SK-N-SH (cell line): ENCODE measurements around the gene PDE10A.

ENCODE experiments used
- CHD2 ChIP-seq: fragments of 150-350 bp; IDR thresholded peaks from 2 replicates; pipeline ENCODE4 v1.6.1; 2018; ENCODE audit warnings: low read length; ENCODE audit not compliant: partially characterized antibody
- EP300 ChIP-seq, 2 experiments: IDR thresholded peaks; 2 replicates each; pipeline versions ENCODE4 v1.4.0 to v1.6.1; 2012; ENCODE audit warnings: borderline replicate concordance in 1 of 2, low read depth in 1 of 2, low read length in 1 of 2
- MAX ChIP-seq: IDR thresholded peaks from 2 replicates; pipeline ENCODE4 v1.4.0; 2012; ENCODE audit warnings: low read depth
- RAD21 ChIP-seq: IDR thresholded peaks from 2 replicates; pipeline ENCODE4 v1.6.1; 2012; ENCODE audit warnings: mild to moderate bottlenecking, low read length
- RFX5 ChIP-seq: IDR thresholded peaks from 2 replicates; pipeline ENCODE4 v1.6.1; 2012; ENCODE audit warnings: mild to moderate bottlenecking, improper control_type of control experiment, low read length
- SIN3A ChIP-seq: IDR thresholded peaks from 2 replicates; pipeline ENCODE4 v1.6.1; 2012; ENCODE audit warnings: low read depth, mild to moderate bottlenecking, low read length, moderate library complexity, borderline replicate concordance
- TCF12 ChIP-seq: IDR thresholded peaks from 2 replicates; pipeline ENCODE4 v1.4.0; 2012
- USF2 ChIP-seq: fragments of 150-350 bp; IDR thresholded peaks from 2 replicates; pipeline ENCODE4 v1.6.1; 2017; ENCODE audit warnings: antibody characterized with exemption, low read length, low read depth, borderline replicate concordance
- YY1 ChIP-seq: IDR thresholded peaks from 2 replicates; pipeline ENCODE4 v1.4.0; 2012; ENCODE audit warnings: low read depth, mild to moderate bottlenecking
- TF ChIP-seq, protein P1 (sequence below): IDR thresholded peaks from 2 replicates; pipeline ENCODE4 v1.4.0; 2012; ENCODE audit warnings: low read depth, borderline replicate concordance
- TF ChIP-seq, protein P2 (sequence below): IDR thresholded peaks from 2 replicates; pipeline ENCODE4 v1.6.1; 2012; ENCODE audit warnings: mild to moderate bottlenecking, low read depth, low read length, moderate library complexity
- TF ChIP-seq, protein P3 (sequence below): fragments of 200-600 bp; sonication (generic); IDR thresholded peaks from 2 replicates; pipeline ENCODE4 v1.6.1; 2017; ENCODE audit warnings: antibody characterized with exemption, mild to moderate bottlenecking, moderate library complexity

DNA sequence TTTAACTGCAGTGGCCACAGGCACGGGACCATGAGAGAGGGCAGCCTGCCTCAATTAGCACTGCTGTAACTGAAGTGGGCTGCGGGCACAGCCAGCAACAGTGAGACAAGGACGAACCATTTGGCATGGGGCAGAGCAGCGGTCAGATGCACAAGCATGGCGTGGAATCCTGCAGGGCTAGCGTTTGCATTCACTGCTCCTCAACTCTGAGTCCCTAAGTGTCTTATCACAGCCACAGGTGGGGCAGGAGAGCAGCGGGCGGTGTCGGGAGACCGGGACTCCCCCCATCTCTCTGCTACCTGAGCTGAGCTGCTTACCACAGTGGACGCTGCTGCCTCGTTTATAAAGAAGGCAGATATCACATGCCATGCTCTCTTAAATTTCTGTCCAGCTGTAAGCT lies 31.3 kb upstream of the PDE10A start:
- TF ChIP-seq, protein P1, sequence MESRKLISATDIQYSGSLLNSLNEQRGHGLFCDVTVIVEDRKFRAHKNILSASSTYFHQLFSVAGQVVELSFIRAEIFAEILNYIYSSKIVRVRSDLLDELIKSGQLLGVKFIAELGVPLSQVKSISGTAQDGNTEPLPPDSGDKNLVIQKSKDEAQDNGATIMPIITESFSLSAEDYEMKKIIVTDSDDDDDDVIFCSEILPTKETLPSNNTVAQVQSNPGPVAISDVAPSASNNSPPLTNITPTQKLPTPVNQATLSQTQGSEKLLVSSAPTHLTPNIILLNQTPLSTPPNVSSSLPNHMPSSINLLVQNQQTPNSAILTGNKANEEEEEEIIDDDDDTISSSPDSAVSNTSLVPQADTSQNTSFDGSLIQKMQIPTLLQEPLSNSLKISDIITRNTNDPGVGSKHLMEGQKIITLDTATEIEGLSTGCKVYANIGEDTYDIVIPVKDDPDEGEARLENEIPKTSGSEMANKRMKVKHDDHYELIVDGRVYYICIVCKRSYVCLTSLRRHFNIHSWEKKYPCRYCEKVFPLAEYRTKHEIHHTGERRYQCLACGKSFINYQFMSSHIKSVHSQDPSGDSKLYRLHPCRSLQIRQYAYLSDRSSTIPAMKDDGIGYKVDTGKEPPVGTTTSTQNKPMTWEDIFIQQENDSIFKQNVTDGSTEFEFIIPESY = no peak
- TF ChIP-seq, protein P2, sequence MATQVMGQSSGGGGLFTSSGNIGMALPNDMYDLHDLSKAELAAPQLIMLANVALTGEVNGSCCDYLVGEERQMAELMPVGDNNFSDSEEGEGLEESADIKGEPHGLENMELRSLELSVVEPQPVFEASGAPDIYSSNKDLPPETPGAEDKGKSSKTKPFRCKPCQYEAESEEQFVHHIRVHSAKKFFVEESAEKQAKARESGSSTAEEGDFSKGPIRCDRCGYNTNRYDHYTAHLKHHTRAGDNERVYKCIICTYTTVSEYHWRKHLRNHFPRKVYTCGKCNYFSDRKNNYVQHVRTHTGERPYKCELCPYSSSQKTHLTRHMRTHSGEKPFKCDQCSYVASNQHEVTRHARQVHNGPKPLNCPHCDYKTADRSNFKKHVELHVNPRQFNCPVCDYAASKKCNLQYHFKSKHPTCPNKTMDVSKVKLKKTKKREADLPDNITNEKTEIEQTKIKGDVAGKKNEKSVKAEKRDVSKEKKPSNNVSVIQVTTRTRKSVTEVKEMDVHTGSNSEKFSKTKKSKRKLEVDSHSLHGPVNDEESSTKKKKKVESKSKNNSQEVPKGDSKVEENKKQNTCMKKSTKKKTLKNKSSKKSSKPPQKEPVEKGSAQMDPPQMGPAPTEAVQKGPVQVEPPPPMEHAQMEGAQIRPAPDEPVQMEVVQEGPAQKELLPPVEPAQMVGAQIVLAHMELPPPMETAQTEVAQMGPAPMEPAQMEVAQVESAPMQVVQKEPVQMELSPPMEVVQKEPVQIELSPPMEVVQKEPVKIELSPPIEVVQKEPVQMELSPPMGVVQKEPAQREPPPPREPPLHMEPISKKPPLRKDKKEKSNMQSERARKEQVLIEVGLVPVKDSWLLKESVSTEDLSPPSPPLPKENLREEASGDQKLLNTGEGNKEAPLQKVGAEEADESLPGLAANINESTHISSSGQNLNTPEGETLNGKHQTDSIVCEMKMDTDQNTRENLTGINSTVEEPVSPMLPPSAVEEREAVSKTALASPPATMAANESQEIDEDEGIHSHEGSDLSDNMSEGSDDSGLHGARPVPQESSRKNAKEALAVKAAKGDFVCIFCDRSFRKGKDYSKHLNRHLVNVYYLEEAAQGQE = no peak
- TF ChIP-seq RAD21 (no peak), RFX5 (no peak), YY1 (no peak), MAX (no peak), TCF12 (no peak), USF2 (no peak), EP300 (IDR thresholded peaks at IDR 0.05; ENCODE audit: borderline replicate concordance in 1 of 2, low read depth in 1 of 2, low read length in 1 of 2) (no peak), CHD2 (no peak), SIN3A (no peak)
- TF ChIP-seq, protein P3, sequence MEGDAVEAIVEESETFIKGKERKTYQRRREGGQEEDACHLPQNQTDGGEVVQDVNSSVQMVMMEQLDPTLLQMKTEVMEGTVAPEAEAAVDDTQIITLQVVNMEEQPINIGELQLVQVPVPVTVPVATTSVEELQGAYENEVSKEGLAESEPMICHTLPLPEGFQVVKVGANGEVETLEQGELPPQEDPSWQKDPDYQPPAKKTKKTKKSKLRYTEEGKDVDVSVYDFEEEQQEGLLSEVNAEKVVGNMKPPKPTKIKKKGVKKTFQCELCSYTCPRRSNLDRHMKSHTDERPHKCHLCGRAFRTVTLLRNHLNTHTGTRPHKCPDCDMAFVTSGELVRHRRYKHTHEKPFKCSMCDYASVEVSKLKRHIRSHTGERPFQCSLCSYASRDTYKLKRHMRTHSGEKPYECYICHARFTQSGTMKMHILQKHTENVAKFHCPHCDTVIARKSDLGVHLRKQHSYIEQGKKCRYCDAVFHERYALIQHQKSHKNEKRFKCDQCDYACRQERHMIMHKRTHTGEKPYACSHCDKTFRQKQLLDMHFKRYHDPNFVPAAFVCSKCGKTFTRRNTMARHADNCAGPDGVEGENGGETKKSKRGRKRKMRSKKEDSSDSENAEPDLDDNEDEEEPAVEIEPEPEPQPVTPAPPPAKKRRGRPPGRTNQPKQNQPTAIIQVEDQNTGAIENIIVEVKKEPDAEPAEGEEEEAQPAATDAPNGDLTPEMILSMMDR = no peak
